ENCODE measurements around the gene F12.
A peak's percentile ranks its signal among the peaks of the same experiment; 100 is the strongest.
"Not testable (repeated sequence)": the region's sequence is repeated elsewhere in the genome, so short reads cannot be mapped to it uniquely, and the experiment has no call there.

The F12 gene

GRCh38 chr5:177385720-177386119, 23.6 kb downstream of the F12 start:
- DNase-seq, result no peak

GRCh38 chr5:177384134-177384533, 25.2 kb downstream of the F12 start, which contains the start of gene SLC34A1:
SLC34A1 (plus strand) TSS chr5:177384434; CDS start chr5:177385742, 1,308 bp downstream.
- no peak for DNase-seq

GRCh38 chr5:177383181-177383580, 26.2 kb downstream of the F12 start:
- no peak for DNase-seq

- peak; percentile 60 for DNase-seq
Observed at GRCh38 chr5:177382423-177383029, 26.8 kb downstream of the F12 start.

- no peak for DNase-seq
Observed at GRCh38 chr5:177380805-177381126, 28.6 kb downstream of the F12 start.

- DNase-seq, result peak; percentile 78
Observed at GRCh38 chr5:177378884-177379883, 30.2 kb downstream of the F12 start.

- DNase-seq, result no peak
Observed at GRCh38 chr5:177377851-177378776, 31.2 kb downstream of the F12 start.

- no peak for DNase-seq
Observed at GRCh38 chr5:177376107-177376506, 33.3 kb downstream of the F12 start.

- not testable (repeated sequence) for DNase-seq
Observed at GRCh38 chr5:177375516-177375915, 33.8 kb downstream of the F12 start.

- DNase-seq, result no peak
Observed at GRCh38 chr5:177374211-177374610, 35.2 kb downstream of the F12 start.

GRCh38 chr5:177373806-177374205, 35.6 kb downstream of the F12 start:
- no peak for DNase-seq

GRCh38 chr5:177372910-177373309, 36.5 kb downstream of the F12 start:
- no peak for DNase-seq

- no peak for DNase-seq
Observed at GRCh38 chr5:177372034-177372896, 37.1 kb downstream of the F12 start.

GRCh38 chr5:177371120-177372033, 38.0 kb downstream of the F12 start:
- DNase-seq, result no peak

GRCh38 chr5:177370488-177371119, 38.8 kb downstream of the F12 start:
- DNase-seq, result peak; percentile 86

GRCh38 chr5:177369645-177370440, 39.5 kb downstream of the F12 start:
- peak; percentile 27 for DNase-seq

- DNase-seq, result peak; percentile 60
Observed at GRCh38 chr5:177368869-177369644, 40.3 kb downstream of the F12 start.

GRCh38 chr5:177367981-177368868, 41.1 kb downstream of the F12 start:
- no peak for DNase-seq

Measured in hematopoietic multipotent progenitor cell treated with erythropoietin and hydrocortisone succinate and interleukin-3 and kit ligand, for 8 days (in vitro differentiated cells).